GM19328 (cell line): ENCODE data around the gene MVK.

ENCODE experiments used
- ATAC-seq: cut with Tn5 transposase; IDR thresholded peaks from one replicate; pipeline ENCODE4 v1.9.1; 2021; ENCODE audit warnings: mild to moderate bottlenecking, moderate library complexity; ENCODE audit not compliant: unreplicated experiment

Gene MVK

GRCh38 chr12:109573029-109573913, at the start of gene MVK, which contains the start of gene MMAB:
Gene MVK (plus strand): TSS chr12:109573794. CDS start chr12:109574823, 1,029 bp downstream.
Gene MMAB (minus strand): TSS chr12:109573504. CDS start chr12:109573480, 24 bp downstream.
- peak; percentile 94 for ATAC-seq

GRCh38 chr12:109524466-109525278, 48.9 kb upstream of the MVK start:
- ATAC-seq, result no peak

- no peak for ATAC-seq
Measured at GRCh38 chr12:109525279-109525585, 48.4 kb upstream of the MVK start.

- ATAC-seq, result no peak
Measured at GRCh38 chr12:109527489-109528123, 46.0 kb upstream of the MVK start.

GRCh38 chr12:109529691-109530640, 43.6 kb upstream of the MVK start:
- no peak for ATAC-seq

GRCh38 chr12:109531411-109531810, 42.2 kb upstream of the MVK start:
- ATAC-seq, result no peak

- ATAC-seq, result no peak
Measured at GRCh38 chr12:109532721-109533486, 40.7 kb upstream of the MVK start.

- ATAC-seq, result no peak
Measured at GRCh38 chr12:109533487-109533740, 40.2 kb upstream of the MVK start.

DNA sequence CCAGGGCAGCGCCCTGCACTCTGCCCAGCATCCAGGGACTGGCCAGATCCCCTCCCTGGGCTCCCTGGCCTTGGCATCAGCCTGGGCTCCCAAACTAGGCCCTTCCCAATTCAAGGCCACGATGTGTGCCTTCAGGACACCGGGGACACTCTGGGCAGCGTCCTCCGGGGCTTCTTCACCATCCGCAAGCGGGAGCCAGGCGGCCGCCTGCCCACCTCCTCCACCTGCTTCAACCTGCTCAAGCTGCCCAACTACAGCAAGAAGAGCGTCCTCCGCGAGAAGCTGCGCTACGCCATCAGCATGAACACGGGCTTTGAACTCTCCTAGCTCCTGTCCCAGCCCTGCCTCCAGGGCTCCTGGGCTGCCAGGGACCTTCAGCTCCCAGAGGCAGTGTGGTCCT, 39.1 kb upstream of the MVK start:
- ATAC-seq, result no peak

DNA sequence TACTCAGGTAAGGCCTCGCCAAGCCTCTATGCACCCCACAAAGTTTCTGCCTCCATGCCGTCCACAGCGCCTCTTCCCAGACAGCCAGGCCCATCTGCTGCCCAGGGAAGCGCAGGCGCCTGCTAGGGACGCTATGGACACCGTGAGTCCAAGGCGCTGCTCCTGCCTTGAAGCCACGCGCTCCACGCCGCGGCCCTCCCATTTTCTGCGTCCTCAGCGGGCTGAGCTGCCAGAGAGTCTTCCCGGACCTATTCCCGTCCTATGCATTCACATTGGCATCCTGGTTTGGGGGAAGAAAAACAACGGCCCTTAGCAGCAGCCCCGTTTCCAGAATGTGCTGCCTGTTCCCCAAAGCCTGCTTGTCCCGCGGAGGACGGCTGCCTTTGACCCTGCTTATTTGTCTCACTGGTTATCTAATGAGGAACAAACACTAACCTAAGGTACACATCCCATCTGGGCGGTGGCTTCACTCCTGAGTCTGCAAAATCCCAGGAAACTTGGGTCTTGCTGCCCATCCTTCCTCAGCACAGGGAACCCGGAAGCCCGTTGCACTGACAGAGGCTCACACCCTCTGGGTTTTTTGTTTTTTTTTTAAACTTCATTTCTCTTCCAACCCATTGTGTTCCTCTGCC, 38.2 kb upstream of the MVK start:
- ATAC-seq, result no peak

DNA sequence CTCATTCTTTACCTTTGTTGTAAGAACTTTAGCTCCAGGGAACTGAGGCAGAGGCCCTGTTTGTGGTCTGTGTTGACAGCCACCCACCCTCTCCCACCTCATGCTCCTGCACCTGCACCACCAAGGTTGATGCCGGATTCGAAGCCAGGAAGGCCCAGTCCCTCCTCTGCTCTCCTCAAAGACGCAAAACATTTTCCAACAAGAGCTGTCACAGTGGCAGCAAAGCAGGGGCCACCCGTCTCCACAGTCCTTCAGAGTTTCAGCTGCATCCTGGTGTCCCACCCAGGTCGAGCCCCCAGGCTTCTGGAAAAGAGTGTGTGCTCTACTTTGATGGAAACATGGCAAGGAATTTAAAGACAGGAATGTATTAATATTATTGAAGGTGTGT, 37.7 kb upstream of the MVK start:
- ATAC-seq, result no peak

DNA sequence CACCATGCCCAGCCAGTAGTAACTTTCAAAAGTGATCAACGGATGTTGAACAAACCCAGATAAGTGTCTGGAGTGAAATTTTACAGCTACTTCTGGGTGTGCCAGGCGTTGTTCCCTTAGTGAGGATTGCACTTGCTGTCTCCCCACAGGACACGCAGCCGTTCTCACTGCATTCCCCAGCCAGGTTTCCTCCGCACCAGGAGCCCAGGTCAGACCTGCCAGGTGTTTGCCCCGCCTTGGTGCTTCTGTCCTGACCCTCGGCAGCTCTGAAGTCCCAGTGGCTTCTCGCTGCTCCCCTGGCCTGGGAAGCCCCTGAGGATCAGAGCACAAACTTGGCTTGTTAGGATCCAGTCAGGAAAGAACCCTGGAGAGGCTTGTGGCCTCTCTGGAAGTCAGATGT, 36.5 kb upstream of the MVK start:
- ATAC-seq, result no peak

- ATAC-seq, result no peak
Measured at GRCh38 chr12:109538191-109538863, 35.3 kb upstream of the MVK start.

GRCh38 chr12:109539508-109539907, 34.1 kb upstream of the MVK start:
- no peak for ATAC-seq

DNA sequence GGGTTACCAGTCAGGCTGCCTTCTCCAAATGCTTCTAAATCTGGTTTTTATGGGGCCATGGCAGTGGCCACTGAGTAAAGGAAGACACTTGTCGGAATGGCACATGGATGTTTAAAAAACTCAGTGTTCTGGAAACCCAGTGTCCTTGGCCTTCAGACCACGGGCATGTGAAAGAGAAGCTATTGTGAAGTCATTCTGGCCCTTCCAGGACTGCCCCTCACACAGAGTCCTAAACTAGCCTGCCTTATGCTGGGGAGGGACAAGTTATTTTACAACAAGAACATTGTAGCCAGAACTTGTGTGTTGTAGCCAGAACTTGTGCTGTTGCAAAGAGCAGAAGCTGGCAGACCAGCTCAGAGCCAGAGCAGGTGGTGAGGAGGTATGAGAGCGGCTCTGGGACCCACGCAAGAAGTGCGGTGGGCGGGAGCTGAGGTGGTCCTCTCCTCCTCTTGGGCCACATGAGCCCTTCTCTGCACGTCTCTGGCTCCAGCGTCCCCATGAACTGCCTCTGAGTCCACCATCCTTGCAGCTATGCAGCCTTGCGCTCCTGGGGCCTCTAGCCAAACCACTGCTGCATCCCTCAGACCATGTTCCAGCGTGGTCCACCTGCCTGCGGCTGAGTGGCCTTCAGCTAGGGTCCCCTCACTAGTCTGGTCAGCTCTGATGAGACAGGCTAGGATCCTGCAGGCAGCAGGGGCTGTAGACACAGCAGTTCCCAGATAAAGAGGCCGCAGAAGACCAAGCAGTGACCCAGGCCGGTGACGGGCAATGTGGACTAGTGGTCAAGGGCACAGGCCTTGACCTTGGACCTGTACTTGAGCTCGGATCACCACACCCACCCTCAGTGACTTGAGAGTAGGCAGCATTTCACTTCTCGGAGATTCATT, 32.8 kb upstream of the MVK start:
- ATAC-seq, result no peak

DNA sequence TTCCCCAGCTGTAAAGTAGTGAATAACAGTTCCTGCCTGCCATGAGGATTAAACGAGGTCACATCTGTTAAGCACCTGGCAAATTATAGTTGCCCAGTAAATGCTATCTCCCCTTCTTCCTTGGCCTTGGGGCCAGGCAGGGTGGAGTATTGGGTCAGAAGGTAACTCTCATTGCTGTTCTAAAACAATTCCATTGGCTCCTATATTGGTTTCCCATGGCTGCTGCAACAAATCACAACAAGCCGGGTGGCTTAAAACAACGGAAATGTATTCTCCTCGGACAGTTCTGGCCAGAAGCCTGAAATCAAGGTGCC, 32.2 kb upstream of the MVK start:
- ATAC-seq, result no peak

DNA sequence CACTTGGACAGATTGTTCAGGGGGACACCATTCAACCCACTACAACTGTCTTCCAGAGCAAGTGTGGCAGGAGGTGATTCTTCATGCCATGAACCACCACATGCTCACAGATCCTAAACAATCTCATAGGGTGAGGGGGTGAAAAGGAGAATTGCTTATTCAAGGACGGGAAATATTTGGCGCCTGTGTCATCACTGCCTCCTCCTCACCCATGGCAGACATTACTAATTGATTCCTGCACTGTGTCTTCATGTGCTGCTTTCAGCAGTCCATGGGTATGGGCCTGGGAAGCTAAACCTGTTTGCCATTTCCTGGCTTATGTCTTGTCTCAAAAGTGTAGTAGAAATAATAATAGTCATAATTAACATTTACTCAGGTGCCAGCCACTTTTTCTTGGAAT, 31.6 kb upstream of the MVK start:
- ATAC-seq, result no peak

DNA sequence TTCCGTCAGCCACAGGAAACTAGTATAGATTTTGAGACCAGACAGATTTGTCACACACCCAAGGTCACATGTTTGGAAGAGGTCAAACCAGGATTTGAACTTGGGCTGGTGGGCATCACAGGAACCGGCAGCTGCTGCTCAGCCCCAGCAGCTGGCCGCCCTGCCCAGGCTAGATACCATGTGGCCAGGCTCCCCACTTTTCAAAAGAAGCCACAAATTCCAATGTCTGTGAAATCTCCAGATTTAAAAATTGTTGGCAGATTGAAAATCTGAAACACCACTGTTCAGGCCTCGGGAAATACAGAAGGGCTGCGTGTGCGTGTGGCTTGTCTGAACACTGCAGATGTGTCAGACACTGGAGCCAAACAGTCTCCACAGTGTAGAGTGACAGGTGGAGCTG, 30.7 kb upstream of the MVK start:
- no peak for ATAC-seq
